ENCODE data around the gene PCMT1.

Gene PCMT1

DNA sequence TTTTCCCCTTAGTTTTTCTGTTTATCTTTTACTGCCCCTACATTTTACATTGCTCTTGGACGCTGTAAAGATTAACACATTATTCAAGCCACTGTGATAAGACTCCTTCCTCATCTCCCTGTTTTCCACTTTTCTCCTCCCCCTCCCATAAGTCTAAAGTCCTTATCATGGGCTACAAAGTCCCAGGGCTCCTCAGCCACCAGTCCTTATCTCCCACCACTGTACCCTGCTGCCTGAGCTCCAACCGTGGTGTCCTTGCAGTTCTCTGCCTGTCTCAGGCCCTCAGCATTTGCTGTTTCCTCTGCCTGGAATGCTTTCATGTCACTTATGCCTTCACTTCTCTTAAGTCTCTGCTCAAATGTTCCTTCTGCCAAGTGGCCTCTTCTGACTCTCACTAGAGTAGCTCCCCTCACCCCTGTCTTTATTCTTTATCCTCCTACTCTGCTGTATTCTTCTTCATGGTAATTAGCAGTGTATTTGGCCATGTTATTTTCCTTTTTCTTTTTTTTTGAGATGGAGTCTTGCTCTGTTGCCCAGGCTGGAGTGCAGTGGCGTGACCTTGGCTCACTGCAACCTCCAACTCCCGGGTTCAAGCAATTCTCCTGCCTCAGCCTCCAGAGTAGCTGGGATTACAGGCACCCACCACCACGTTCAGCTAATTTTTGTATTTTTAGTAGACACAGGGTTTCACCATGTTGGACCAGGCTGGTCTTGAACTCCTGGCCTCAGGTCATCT, 20.9 kb upstream of the PCMT1 start:
- Histone ChIP-seq H3K4me2 (ENCODE audit: insufficient read depth, low read length) (no peak overlapping the region), H3K4me1 (ENCODE audit: insufficient read depth, low read length) (no peaks in the 10 kb centered on the region), H3K27me3 (ENCODE audit: insufficient read depth, low read length, poor library complexity) (no peaks in the 10 kb centered on the region), H3K27ac (ENCODE audit: low read length) (no peak overlapping the region), H4K20me1 (ENCODE audit: insufficient read depth, low read length) (no peaks in the 10 kb centered on the region), H3K4me3 (ENCODE audit: low read depth in 1 of 2, low read length in 2 of 2) (no peak overlapping the region), H3K9ac (ENCODE audit: low read depth, low read length) (no peak overlapping the region), H3K9me3 (ENCODE audit: insufficient read depth, low read length, severe bottlenecking) (no peaks in the 10 kb centered on the region), H3K79me2 (ENCODE audit: insufficient read depth, low read length) (no peaks in the 10 kb centered on the region), H2AFZ (ENCODE audit: low read depth, low read length) (no peak overlapping the region), H3K36me3 (ENCODE audit: insufficient read depth, low read length) (peaks cover 94% of the 10 kb centered on the region)
- TF ChIP-seq, protein P1, sequence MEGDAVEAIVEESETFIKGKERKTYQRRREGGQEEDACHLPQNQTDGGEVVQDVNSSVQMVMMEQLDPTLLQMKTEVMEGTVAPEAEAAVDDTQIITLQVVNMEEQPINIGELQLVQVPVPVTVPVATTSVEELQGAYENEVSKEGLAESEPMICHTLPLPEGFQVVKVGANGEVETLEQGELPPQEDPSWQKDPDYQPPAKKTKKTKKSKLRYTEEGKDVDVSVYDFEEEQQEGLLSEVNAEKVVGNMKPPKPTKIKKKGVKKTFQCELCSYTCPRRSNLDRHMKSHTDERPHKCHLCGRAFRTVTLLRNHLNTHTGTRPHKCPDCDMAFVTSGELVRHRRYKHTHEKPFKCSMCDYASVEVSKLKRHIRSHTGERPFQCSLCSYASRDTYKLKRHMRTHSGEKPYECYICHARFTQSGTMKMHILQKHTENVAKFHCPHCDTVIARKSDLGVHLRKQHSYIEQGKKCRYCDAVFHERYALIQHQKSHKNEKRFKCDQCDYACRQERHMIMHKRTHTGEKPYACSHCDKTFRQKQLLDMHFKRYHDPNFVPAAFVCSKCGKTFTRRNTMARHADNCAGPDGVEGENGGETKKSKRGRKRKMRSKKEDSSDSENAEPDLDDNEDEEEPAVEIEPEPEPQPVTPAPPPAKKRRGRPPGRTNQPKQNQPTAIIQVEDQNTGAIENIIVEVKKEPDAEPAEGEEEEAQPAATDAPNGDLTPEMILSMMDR (IDR thresholded peaks at IDR 0.05; ENCODE audit: borderline replicate concordance, extremely low read depth, low read length, poor library complexity, severe bottlenecking), result no peak
- no peak for TF ChIP-seq EZH2 (IDR thresholded peaks at IDR 0.05; ENCODE audit: borderline replicate concordance, low read depth, low read length, severe bottlenecking)
- ATAC-seq (ENCODE audit: insufficient read depth, low read depth), result no peak
- no peak for DNase-seq

DNA sequence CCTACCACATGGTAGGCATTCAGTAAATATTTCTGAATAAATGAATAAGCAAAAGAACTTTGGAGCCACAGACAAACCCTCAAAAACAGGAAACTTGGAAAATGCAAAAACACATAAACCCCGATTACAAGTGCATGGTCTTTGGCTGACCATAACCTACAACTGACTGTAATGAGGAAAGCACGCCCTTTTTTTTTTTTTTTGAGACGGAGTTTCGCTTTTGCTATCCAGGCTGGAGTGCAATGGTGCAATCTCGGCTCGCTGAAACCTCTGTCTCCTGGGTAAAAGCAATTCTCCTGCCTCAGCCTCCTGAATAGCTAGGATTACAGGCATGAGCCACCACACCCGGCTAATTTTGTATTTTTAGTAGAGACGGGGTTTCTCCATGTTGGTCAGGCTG, 19.7 kb upstream of the PCMT1 start:
- no peak overlapping the region for H3K4me3 ChIP-seq (ENCODE audit: low read depth in 1 of 2, low read length in 2 of 2)
- TF ChIP-seq, protein P1 (IDR thresholded peaks at IDR 0.05; ENCODE audit: borderline replicate concordance, extremely low read depth, low read length, poor library complexity, severe bottlenecking), result no peak
- no peak for TF ChIP-seq EZH2 (IDR thresholded peaks at IDR 0.05; ENCODE audit: borderline replicate concordance, low read depth, low read length, severe bottlenecking)
- H3K27ac ChIP-seq (ENCODE audit: low read length), result no peak overlapping the region
- no peaks in the 10 kb centered on the region for H3K4me1 ChIP-seq (ENCODE audit: insufficient read depth, low read length)
- no peaks in the 10 kb centered on the region for H3K79me2 ChIP-seq (ENCODE audit: insufficient read depth, low read length)
- no peaks in the 10 kb centered on the region for H4K20me1 ChIP-seq (ENCODE audit: insufficient read depth, low read length)
- ATAC-seq (ENCODE audit: insufficient read depth, low read depth) (no peak), DNase-seq (no peak)
- H3K27me3 ChIP-seq (ENCODE audit: insufficient read depth, low read length, poor library complexity), result no peaks in the 10 kb centered on the region
- no peak overlapping the region for H3K4me2 ChIP-seq (ENCODE audit: insufficient read depth, low read length)
- H3K9ac ChIP-seq (ENCODE audit: low read depth, low read length), result no peak overlapping the region
- H3K9me3 ChIP-seq (ENCODE audit: insufficient read depth, low read length, severe bottlenecking), result no peaks in the 10 kb centered on the region
- no peak overlapping the region for H2AFZ ChIP-seq (ENCODE audit: low read depth, low read length)
- peaks cover 93% of the 10 kb centered on the region for H3K36me3 ChIP-seq (ENCODE audit: insufficient read depth, low read length)

DNA sequence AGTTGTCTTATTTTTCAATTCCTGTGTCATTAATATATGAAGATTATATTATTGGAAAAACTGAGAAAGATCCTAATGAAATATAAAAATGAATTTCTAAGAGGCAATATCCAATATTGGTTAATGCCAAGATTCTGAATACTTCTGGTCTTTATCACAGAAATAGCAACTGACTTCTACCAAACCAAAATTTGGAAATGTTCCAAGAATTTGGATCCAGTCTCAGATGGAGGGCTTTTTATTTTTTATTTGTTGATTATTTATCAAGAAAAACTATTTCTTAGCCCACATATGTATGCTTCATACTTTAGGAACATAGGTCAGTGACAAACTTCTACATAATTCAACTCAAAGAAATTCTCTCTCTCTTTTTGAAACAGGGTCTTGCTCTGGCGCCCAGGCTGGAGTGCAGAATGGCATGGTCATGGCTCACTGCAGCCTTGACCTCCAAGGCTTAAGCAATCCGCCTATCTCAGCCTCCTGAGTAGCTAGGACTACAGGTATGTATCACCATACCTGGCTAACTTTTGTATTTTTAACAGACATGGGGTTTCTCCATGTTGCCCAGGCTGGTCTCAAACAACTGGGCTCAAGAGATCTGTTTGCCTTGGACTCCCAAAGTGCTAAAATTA, 16.3 kb upstream of the PCMT1 start:
- no peak overlapping the region for H3K4me2 ChIP-seq (ENCODE audit: insufficient read depth, low read length)
- no peaks in the 10 kb centered on the region for H3K27me3 ChIP-seq (ENCODE audit: insufficient read depth, low read length, poor library complexity)
- H3K4me3 ChIP-seq (ENCODE audit: low read depth in 1 of 2, low read length in 2 of 2), result no peak overlapping the region
- no peaks in the 10 kb centered on the region for H3K4me1 ChIP-seq (ENCODE audit: insufficient read depth, low read length)
- ATAC-seq (ENCODE audit: insufficient read depth, low read depth) (no peak), DNase-seq (no peak)
- H3K27ac ChIP-seq (ENCODE audit: low read length), result no peak overlapping the region
- H3K79me2 ChIP-seq (ENCODE audit: insufficient read depth, low read length), result no peaks in the 10 kb centered on the region
- peaks cover 94% of the 10 kb centered on the region for H3K36me3 ChIP-seq (ENCODE audit: insufficient read depth, low read length)
- H3K9me3 ChIP-seq (ENCODE audit: insufficient read depth, low read length, severe bottlenecking), result no peaks in the 10 kb centered on the region
- no peaks in the 10 kb centered on the region for H4K20me1 ChIP-seq (ENCODE audit: insufficient read depth, low read length)
- H3K9ac ChIP-seq (ENCODE audit: low read depth, low read length), result no peak overlapping the region
- TF ChIP-seq, protein P1 (IDR thresholded peaks at IDR 0.05; ENCODE audit: borderline replicate concordance, extremely low read depth, low read length, poor library complexity, severe bottlenecking), result no peak
- TF ChIP-seq EZH2 (IDR thresholded peaks at IDR 0.05; ENCODE audit: borderline replicate concordance, low read depth, low read length, severe bottlenecking), result no peak
- no peak overlapping the region for H2AFZ ChIP-seq (ENCODE audit: low read depth, low read length)
